CD4-positive, CD25-positive, alpha-beta regulatory T cell (primary cell): Measurements from ENCODE around the gene PSMA7. TPM values are rescaled to one million over a fixed set of nuclear protein-coding genes. Genes with fewer than 3 reads are reported as not detected.

Experiments
- ATAC-seq, 2 donors: fragments of 150-1000 bp; cut with Tn5 transposase; one replicate each; pipeline ENCODE4 v1.10.0; 2021; ENCODE audit warnings: low read depth in 2 of 2, moderate number of reproducible peaks in 2 of 2, moderate library complexity in 1 of 2
- DNase-seq, 3 donors: peaks; one replicate each; pipeline versions ENCODE4 v3.0.0 to v3.0.0-alpha.2; 2012 to 2022; ENCODE audit warnings: mixed read lengths in 1 of 3
- H3K27ac ChIP-seq: one replicate; pipeline ENCODE4 v1.7.0; 2013; ENCODE audit warnings: mild to moderate bottlenecking, low read length; ENCODE audit not compliant: insufficient read depth, poor library complexity, severe bottlenecking
- H3K27me3 ChIP-seq: one replicate; pipeline ENCODE4 v1.7.0; 2013; ENCODE audit warnings: low read length; ENCODE audit not compliant: control insufficient read depth, insufficient read depth
- H3K36me3 ChIP-seq: one replicate; pipeline ENCODE4 v1.7.0; 2013; ENCODE audit warnings: mild to moderate bottlenecking, low read length, moderate library complexity; ENCODE audit not compliant: control insufficient read depth, insufficient read depth
- H3K4me1 ChIP-seq: 2 replicates; pipeline ENCODE4 v1.7.0; 2013; ENCODE audit warnings: mild to moderate bottlenecking, low read length; ENCODE audit not compliant: insufficient read depth, control insufficient read depth, poor library complexity, severe bottlenecking
- H3K4me3 ChIP-seq: one replicate; pipeline ENCODE4 v1.7.0; 2013; ENCODE audit warnings: low read depth, mild to moderate bottlenecking, low read length, moderate library complexity
- H3K9me3 ChIP-seq, 2 experiments: 1 replicate in 1 of 2; 2 replicates in 1 of 2; pipeline ENCODE4 v1.7.0; 2013; ENCODE audit warnings: low read length in 2 of 2, mild to moderate bottlenecking in 1 of 2, moderate library complexity in 1 of 2; ENCODE audit not compliant: control insufficient read depth in 2 of 2
- H3K27ac Mint-ChIP-seq, 3 donors: one replicate each; pipeline ENCODE4 v1.8.0; 2020 to 2022; ENCODE audit warnings: mild to moderate bottlenecking in 3 of 3, mixed read lengths in 3 of 3, moderate library complexity in 2 of 3
- H3K27me3 Mint-ChIP-seq: one replicate; pipeline ENCODE4 v1.8.0; 2022; ENCODE audit warnings: mild to moderate bottlenecking, mixed read lengths
- H3K36me3 Mint-ChIP-seq: one replicate; pipeline ENCODE4 v1.8.0; 2020; ENCODE audit warnings: mixed read lengths
- H3K4me1 Mint-ChIP-seq, 4 donors: one replicate each; pipeline ENCODE4 v1.8.0; 2020 to 2022; ENCODE audit warnings: mixed read lengths in 4 of 4, mild to moderate bottlenecking in 1 of 4
- H3K4me3 Mint-ChIP-seq, 4 donors: one replicate each; pipeline ENCODE4 v1.8.0; 2020 to 2022; ENCODE audit warnings: mild to moderate bottlenecking in 4 of 4, mixed read lengths in 4 of 4, moderate library complexity in 3 of 4
- H3K9me3 Mint-ChIP-seq, 7 donors: one replicate each; pipeline ENCODE4 v1.8.0; 2020 to 2022; ENCODE audit warnings: mixed read lengths in 7 of 7, mild to moderate bottlenecking in 3 of 7, moderate library complexity in 2 of 7
- polyA plus RNA-seq, 4 donors: library from polyadenylated mRNA; unstranded; fragments of 300-500 nt; fragmentation: Illumina TruSeq; gene quantifications; one replicate each; pipeline ENCODE4 v1.2.3, GENCODE V29; 2021
- total RNA-seq: library from RNA; stranded (reverse); gene quantifications from one replicate; pipeline ENCODE4 v1.2.3, GENCODE V29; 2022

The PSMA7 gene
- total and polyA plus RNA-seq, 5 donors from 2014 or later: 172 to 670 (median 553) TPM

GRCh38 chr20:62121776-62122653 lies 21.2 kb downstream of the PSMA7 start, which contains the start of gene LSM14B:
Gene LSM14B (plus strand): TSS chr20:62122475. CDS start chr20:62122667, 192 bp downstream.
- Mint-ChIP-seq H3K36me3 (peaks cover 12% of the 10 kb centered on the region), H3K4me3 (peak within 1 kb of the TSS; percentile 92 to 95 (median 92)), H3K27me3 (peaks cover 7% of the 10 kb centered on the region), H3K4me1 (peaks cover 4 to 65% (median 37%) of the 10 kb centered on the region in 4 donors), H3K27ac (peak within 1 kb of the TSS; percentile 29 to 97 (median 92)), H3K9me3 (peaks cover 0 to 7% (median 0%) of the 10 kb centered on the region in 7 donors)
- Histone ChIP-seq H3K9me3 (no peaks in the 10 kb centered on the region), H3K4me1 (peaks cover 44% of the 10 kb centered on the region), H3K27me3 (no peaks in the 10 kb centered on the region), H3K27ac (peak within 1 kb of the TSS; percentile 90), H3K4me3 (peak within 1 kb of the TSS; percentile 64), H3K36me3 (peaks cover 25% of the 10 kb centered on the region)
- ATAC-seq (peak; percentile 81 to 88), DNase-seq (peak; percentile 93 to 98 (median 96))

DNA sequence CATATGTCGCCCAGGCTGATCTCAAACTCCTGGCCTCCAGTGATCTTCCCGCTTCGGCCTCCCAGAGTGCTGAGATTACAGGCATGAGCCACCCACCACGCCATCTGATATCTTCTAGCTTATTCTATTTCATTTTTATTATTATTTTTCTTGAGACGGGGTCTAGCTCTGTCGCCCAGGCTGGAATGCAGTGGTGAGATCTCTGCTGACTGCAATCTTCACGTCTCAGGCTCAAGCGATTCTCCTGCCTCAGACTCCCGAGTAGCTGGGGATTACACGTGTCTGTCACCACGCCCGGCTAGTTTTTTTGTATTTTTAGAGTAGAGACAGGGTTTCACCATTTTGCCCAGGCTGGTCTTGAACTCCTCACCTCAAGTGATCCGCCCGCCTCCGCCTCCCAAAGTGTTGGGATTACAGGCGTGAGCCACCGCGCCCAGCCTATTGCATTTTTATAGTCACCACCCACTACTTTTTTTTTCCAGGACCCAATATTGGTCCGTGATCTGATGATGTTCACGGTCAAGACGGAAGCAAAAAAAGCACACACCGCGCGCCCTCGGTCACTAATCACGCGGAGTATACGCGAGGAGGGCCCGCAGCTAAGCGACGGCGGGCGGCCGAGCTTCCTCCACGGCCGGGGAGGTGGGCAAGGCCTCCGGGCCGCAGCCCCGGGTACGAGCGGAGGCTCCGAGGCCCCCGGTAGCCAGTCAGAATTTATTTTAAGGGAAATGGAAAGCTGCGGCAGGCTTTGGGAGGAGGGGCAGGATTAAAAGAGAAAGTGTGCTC lies 22.0 kb downstream of the PSMA7 start:
- Mint-ChIP-seq H3K9me3 (peaks cover 0 to 7% (median 0%) of the 10 kb centered on the region in 7 donors), H3K27ac (peak overlapping the region; percentile 29 to 97 (median 92)), H3K36me3 (peaks cover 6% of the 10 kb centered on the region), H3K4me1 (peaks cover 4 to 58% (median 32%) of the 10 kb centered on the region in 4 donors), H3K4me3 (peak overlapping the region; percentile 92 to 93 (median 92)), H3K27me3 (peaks cover 7% of the 10 kb centered on the region)
- no peak for ATAC-seq
- H3K27ac ChIP-seq: peak overlapping the region; percentile 90
- peak in 2 of 3 donors; percentile 17 to 19 for DNase-seq
- peaks cover 48% of the 10 kb centered on the region for H3K4me1 ChIP-seq
- H3K4me3 ChIP-seq: peak overlapping the region; percentile 31
- H3K27me3 ChIP-seq: no peaks in the 10 kb centered on the region
- H3K36me3 ChIP-seq: peaks cover 16% of the 10 kb centered on the region
- H3K9me3 ChIP-seq: no peaks in the 10 kb centered on the region

DNA sequence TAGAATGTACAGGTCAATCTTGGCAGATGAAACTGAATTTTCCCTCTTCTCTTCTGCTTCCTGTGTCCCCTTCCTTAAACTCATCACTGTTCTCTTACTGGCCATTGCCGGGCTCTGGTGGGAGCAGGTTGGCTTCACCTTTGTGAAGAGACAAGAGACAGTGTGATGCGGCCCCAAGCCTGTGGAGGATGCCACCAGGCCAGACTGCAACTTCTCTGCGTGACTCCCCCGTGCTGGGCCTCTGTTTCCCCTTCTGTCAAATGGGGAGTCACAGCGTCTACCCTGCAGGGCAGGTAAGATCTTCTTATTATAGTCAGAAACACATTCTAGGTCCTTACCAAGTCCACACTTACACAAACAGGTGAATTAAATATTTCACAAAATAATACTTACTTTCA lies 22.8 kb downstream of the PSMA7 start:
- peaks cover 9% of the 10 kb centered on the region for H3K36me3 ChIP-seq
- DNase-seq (no peak), ATAC-seq (no peak)
- H3K9me3 ChIP-seq: no peaks in the 10 kb centered on the region
- Mint-ChIP-seq H3K27ac (peak overlapping the region in 2 of 3 donors; percentile 92 to 97), H3K36me3 (peaks cover 6% of the 10 kb centered on the region), H3K27me3 (peaks cover 7% of the 10 kb centered on the region), H3K4me3 (peak overlapping the region; percentile 64 to 93 (median 92)), H3K4me1 (peaks cover 4 to 60% (median 32%) of the 10 kb centered on the region in 4 donors), H3K9me3 (peaks cover 0 to 7% (median 0%) of the 10 kb centered on the region in 7 donors)
- H3K4me1 ChIP-seq: peaks cover 48% of the 10 kb centered on the region
- H3K27ac ChIP-seq: peak overlapping the region; percentile 90
- no peak overlapping the region for H3K4me3 ChIP-seq
- no peaks in the 10 kb centered on the region for H3K27me3 ChIP-seq

GRCh38 chr20:62119591-62120364 lies 23.4 kb downstream of the PSMA7 start:
- H3K9me3 Mint-ChIP-seq: peaks cover 0 to 7% (median 0%) of the 10 kb centered on the region in 7 donors
- DNase-seq: no peak
- H3K27ac Mint-ChIP-seq: peak overlapping the region; percentile 49 to 97 (median 92)
- Histone ChIP-seq H3K36me3 (peaks cover 4% of the 10 kb centered on the region), H3K27me3 (no peaks in the 10 kb centered on the region), H3K27ac (no peak overlapping the region), H3K4me3 (no peak overlapping the region), H3K9me3 (peaks cover 0 to 5% of the 10 kb centered on the region in 2 experiments), H3K4me1 (peaks cover 48% of the 10 kb centered on the region)
- peaks cover 4 to 55% (median 32%) of the 10 kb centered on the region in 4 donors for H3K4me1 Mint-ChIP-seq
- peaks cover 6% of the 10 kb centered on the region for H3K36me3 Mint-ChIP-seq
- ATAC-seq: no peak
- H3K27me3 Mint-ChIP-seq: peaks cover 7% of the 10 kb centered on the region
- H3K4me3 Mint-ChIP-seq: peak overlapping the region; percentile 46 to 93 (median 92)

GRCh38 chr20:62119115-62119514 lies 24.1 kb downstream of the PSMA7 start:
- Histone ChIP-seq H3K9me3 (peaks cover 0 to 9% of the 10 kb centered on the region in 2 experiments), H3K27ac (no peak overlapping the region), H3K4me1 (peaks cover 45% of the 10 kb centered on the region), H3K4me3 (no peak overlapping the region), H3K36me3 (no peaks in the 10 kb centered on the region), H3K27me3 (no peaks in the 10 kb centered on the region)
- peaks cover 7% of the 10 kb centered on the region for H3K27me3 Mint-ChIP-seq
- H3K4me1 Mint-ChIP-seq: peaks cover 4 to 50% (median 27%) of the 10 kb centered on the region in 4 donors
- peak overlapping the region in 3 of 4 donors; percentile 10 to 77 (median 56) for H3K4me3 Mint-ChIP-seq
- H3K36me3 Mint-ChIP-seq: peaks cover under 1% of the 10 kb centered on the region
- peaks cover 0 to 7% (median 0%) of the 10 kb centered on the region in 7 donors for H3K9me3 Mint-ChIP-seq
- H3K27ac Mint-ChIP-seq: peak overlapping the region; percentile 49 to 92 (median 80)
- DNase-seq: no peak
- ATAC-seq: no peak

- Histone ChIP-seq H3K9me3 (peaks cover 1 to 16% of the 10 kb centered on the region in 2 experiments), H3K27ac (peak overlapping the region; percentile 53), H3K4me3 (no peak overlapping the region), H3K36me3 (no peaks in the 10 kb centered on the region), H3K4me1 (peaks cover 38% of the 10 kb centered on the region), H3K27me3 (no peaks in the 10 kb centered on the region)
- peak overlapping the region; percentile 74 to 88 (median 75) for H3K4me3 Mint-ChIP-seq
- H3K27me3 Mint-ChIP-seq: peaks cover 7% of the 10 kb centered on the region
- peak overlapping the region; percentile 69 to 92 (median 89) for H3K27ac Mint-ChIP-seq
- DNase-seq: no peak
- peaks cover 0 to 9% (median 0%) of the 10 kb centered on the region in 7 donors for H3K9me3 Mint-ChIP-seq
- peaks cover 4 to 42% (median 20%) of the 10 kb centered on the region in 4 donors for H3K4me1 Mint-ChIP-seq
- no peak for ATAC-seq
- no peaks in the 10 kb centered on the region for H3K36me3 Mint-ChIP-seq
Measured at GRCh38 chr20:62118113-62119043, 24.8 kb downstream of the PSMA7 start.
